Neural progenitor cell (in vitro differentiated cells): ENCODE data around the gene FBLIM1.

ENCODE experiments used
- EZH2 ChIP-seq: fragments of 200-600 bp; sonication (generic); IDR thresholded peaks from 2 replicates; pipeline ENCODE4 v1.6.1; 2017; ENCODE audit warnings: antibody characterized with exemption, mild to moderate bottlenecking, moderate library complexity
- TF ChIP-seq, protein P1 (sequence below): fragments of 200-600 bp; sonication (generic); IDR thresholded peaks from 2 replicates; pipeline ENCODE4 v1.5.1; 2017; ENCODE audit warnings: antibody characterized with exemption, mild to moderate bottlenecking

DNA sequence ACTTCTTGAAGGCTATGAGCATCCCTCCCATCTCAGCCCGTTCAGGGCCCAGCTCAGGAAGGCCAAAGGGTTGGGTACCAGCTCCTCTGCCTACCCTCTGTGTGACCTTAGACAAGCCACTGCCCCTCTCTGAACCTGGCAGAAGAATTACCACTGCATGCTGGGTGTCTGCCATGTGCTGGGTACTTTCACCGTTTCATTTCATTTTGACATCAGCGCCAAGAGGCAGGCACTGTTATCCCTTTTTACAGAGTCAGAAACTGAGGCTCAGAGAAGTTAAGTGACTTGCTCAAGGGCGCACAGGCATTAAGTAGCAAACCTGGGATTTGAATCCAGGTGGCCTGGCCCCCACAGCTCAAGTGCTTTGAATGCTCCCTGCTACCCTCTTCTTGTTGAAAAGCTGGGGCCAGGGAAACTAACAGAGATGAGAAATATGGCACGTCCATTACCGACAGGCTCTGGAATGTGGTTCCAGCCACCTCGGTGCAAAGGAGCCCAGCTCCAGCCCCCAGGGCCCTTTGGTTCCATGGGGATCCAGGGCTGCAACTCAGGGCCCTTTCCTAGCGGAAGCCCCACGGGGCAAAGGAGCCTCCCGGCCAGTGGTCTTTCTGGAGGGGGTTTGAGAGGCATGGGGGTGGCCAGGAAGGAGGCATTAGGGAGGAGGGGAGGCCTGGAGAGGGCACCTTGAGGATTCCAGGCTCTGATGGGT, 9.8 kb upstream of the FBLIM1 start:
- TF ChIP-seq, protein P1, sequence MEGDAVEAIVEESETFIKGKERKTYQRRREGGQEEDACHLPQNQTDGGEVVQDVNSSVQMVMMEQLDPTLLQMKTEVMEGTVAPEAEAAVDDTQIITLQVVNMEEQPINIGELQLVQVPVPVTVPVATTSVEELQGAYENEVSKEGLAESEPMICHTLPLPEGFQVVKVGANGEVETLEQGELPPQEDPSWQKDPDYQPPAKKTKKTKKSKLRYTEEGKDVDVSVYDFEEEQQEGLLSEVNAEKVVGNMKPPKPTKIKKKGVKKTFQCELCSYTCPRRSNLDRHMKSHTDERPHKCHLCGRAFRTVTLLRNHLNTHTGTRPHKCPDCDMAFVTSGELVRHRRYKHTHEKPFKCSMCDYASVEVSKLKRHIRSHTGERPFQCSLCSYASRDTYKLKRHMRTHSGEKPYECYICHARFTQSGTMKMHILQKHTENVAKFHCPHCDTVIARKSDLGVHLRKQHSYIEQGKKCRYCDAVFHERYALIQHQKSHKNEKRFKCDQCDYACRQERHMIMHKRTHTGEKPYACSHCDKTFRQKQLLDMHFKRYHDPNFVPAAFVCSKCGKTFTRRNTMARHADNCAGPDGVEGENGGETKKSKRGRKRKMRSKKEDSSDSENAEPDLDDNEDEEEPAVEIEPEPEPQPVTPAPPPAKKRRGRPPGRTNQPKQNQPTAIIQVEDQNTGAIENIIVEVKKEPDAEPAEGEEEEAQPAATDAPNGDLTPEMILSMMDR, result no peak
- TF ChIP-seq EZH2, result no peak
